Thoracic aorta endothelial cell (primary cell): ENCODE data around the gene CCL27. TPM values are rescaled to one million over a fixed set of nuclear protein-coding genes. Genes with fewer than 3 reads are reported as not detected.

Experiments
- small RNA-seq: library from RNA; depleted of rRNA; stranded (forward); fragments of <200 nt; gene quantifications from one replicate; pipeline ENCODE3, GENCODE V24; 2012
- total RNA-seq: library from RNA; depleted of rRNA; stranded (reverse); fragments of >200 nt; gene quantifications from 2 replicates; pipeline ENCODE4 v1.2.3, GENCODE V29; 2012

The CCL27 gene, protein sequence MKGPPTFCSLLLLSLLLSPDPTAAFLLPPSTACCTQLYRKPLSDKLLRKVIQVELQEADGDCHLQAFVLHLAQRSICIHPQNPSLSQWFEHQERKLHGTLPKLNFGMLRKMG
- total RNA-seq = not detected in 2 replicates

DNA sequence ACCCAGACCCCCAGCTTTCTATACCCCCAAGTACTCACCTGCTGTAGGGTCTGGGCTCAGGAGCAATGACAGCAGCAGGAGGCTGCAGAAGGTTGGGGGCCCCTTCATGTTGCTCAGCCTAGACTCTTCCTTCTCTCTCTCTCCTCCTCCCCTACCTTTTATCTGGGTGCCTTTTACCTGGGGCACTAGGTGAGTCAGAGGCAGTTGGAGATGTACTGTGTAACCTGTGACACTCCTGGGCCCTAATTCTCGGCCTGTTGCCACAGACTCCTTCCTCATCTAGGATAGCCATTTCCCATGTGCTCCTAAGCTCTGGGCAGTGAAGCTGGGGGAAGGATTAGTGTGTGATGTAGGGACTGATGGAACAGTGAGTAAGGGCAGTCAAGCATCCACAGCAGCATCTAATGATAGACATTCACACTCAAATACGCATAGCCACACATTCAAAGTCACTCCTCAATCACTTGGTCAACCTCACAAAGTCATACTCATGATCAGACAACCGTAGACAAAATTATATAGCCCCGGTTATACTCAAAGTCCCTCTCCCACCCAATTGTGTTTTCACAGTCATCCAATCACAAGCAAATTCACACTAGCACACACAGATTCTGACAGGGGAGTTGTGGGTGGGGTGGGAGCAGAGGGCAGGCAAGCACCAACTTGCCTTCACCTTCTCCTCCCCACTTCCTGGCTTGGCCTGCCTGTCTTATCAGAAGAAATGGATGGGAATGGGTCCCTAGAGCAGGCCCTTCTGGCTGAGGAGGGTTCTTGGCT, at the start of gene CCL27:
Gene CCL27 (minus strand): TSS at position 132 of the 777 bp plus-strand sequence. CDS start 24 bp downstream, at position 108.

GRCh38 chr9:34710023-34710422, 47.6 kb upstream of the CCL27 start, which contains the start of gene CCL21:
CCL21 (minus strand) TSS chr9:34710136; CDS start chr9:34710066, 70 bp downstream.

GRCh38 chr9:34690983-34691935, 28.8 kb upstream of the CCL27 start, which contains the start of gene CCL19:
CCL19 (minus strand) TSS chr9:34691276; CDS start chr9:34691139, 137 bp downstream.

GRCh38 chr9:34651876-34652601, 10.4 kb downstream of the CCL27 start, which contains the start of gene IL11RA:
IL11RA (plus strand) TSS chr9:34652185; CDS start chr9:34655218, 3,033 bp downstream.

GRCh38 chr9:34646211-34647083, 16.0 kb downstream of the CCL27 start, which contains the start of gene GALT:
GALT (plus strand) TSS chr9:34646675; CDS start chr9:34646705, 30 bp downstream.

GRCh38 chr9:34637356-34638137, 24.9 kb downstream of the CCL27 start, which contains the start of gene SIGMAR1:
SIGMAR1 (minus strand) TSS chr9:34637787; CDS start chr9:34637697, 90 bp downstream.

DNA sequence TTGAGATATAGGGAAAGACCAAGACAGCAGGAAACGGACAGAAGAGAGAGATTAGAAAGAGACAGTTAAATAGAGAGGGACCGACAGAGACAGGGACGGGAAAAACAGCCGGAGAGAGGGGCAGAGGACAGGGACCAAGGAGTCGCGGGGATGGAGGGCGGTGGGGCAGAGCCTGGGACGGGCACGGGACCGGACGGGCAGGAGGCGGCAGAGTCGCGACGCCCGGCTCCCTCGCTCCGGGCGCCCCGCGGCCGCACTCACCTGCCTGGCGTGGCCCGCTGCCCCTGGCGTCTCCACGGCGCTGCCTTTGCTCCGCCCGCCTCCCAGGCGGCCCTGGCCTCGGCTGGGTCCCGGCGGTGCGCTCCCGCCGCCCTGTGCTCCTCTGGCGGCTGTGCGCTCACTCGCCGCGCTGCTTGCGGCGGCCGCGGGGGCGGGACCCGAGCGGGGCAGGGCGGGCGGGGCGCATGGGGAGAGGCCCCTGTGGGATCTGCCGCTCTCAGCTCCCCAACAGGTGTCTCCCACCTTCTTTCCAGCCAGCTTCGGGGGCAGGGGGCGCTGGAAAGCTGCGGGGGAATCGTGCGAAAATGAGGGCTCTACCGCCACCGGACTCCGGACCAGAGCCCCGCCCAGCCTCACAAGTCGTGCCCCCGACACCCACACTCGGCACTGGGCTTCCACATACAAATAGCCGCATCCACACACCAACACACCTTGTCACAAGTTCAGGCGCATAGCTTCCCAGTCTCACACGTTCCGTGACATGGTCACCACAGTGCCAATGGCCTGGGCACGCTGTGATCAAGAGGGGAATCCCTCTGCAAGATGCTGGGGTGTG, 33.6 kb downstream of the CCL27 start, which contains the start of gene ARID3C:
Gene ARID3C (minus strand): TSS at position 411 of the 835 bp plus-strand sequence. CDS start 1,052 bp downstream, outside the sequence.

GRCh38 chr9:34620061-34620994, 42.1 kb downstream of the CCL27 start, which contains the start of gene DCTN3:
DCTN3 (minus strand) TSS chr9:34620495; CDS start chr9:34620464, 31 bp downstream.

Small RNA genes lying within 50 kb of the gene (small RNA-seq; reads per million reads assigned to genes)
- gene CCL27 = not detected

Other genes starting within 250 kb of the CCL27 start
- gene FAM219A, start 204.1 kb downstream of the CCL27 start, total RNA-seq = 18.8 and 25.6 TPM in 2 replicates
- gene DNAI1, start 203.9 kb downstream of the CCL27 start, total RNA-seq = 0.07 TPM in 1 of 2 replicates, not detected in the other
- 0.22 TPM in 1 of 2 replicates, not detected in the other for gene ENHO, start 139.7 kb downstream of the CCL27 start, total RNA-seq
- not detected in 2 replicates for gene CNTFR, start 72.9 kb downstream of the CCL27 start, total RNA-seq
- 13.6 and 16.2 TPM in 2 replicates for gene RPP25L, start 50.6 kb downstream of the CCL27 start, total RNA-seq
- 62.6 and 71.4 TPM in 2 replicates for gene DCTN3, start 42.2 kb downstream of the CCL27 start, total RNA-seq
- 0.07 TPM in 1 of 2 replicates, not detected in the other for gene ARID3C, start 33.6 kb downstream of the CCL27 start, total RNA-seq
- 73.8 and 123 TPM in 2 replicates for gene SIGMAR1, start 24.9 kb downstream of the CCL27 start, total RNA-seq
- gene GALT, start 16.0 kb downstream of the CCL27 start, total RNA-seq = 22.5 and 26.9 TPM in 2 replicates
- gene IL11RA, start 10.5 kb downstream of the CCL27 start, total RNA-seq = 4.8 and 5.7 TPM in 2 replicates
- gene CCL19, start 28.6 kb upstream of the CCL27 start, total RNA-seq = not detected in 2 replicates
- not detected in 2 replicates for gene CCL21, start 47.5 kb upstream of the CCL27 start, total RNA-seq